ENCODE data around the gene C1QA.

C1QA gene

GRCh38 chr1:22601610-22602009 is 34.8 kb upstream of the C1QA start:
- Histone ChIP-seq H3K9ac (ENCODE audit: low read depth, low read length) (no peak overlapping the region), H3K36me3 (ENCODE audit: insufficient read depth, low read length) (no peaks in the 10 kb centered on the region)

GRCh38 chr1:22602060-22602740 is 34.2 kb upstream of the C1QA start:
- Histone ChIP-seq H3K4me1 (ENCODE audit: insufficient read depth, low read length) (no peaks in the 10 kb centered on the region), H3K9ac (ENCODE audit: low read depth, low read length) (no peak overlapping the region), H3K36me3 (ENCODE audit: insufficient read depth, low read length) (no peaks in the 10 kb centered on the region), H3K9me3 (ENCODE audit: control insufficient read depth, insufficient read depth, low read length) (no peaks in the 10 kb centered on the region)

More at GRCh38 chr1:22601610-22602009, 34.8 kb upstream of the C1QA start:
- Histone ChIP-seq H3K4me1 (ENCODE audit: insufficient read depth, low read length) (no peaks in the 10 kb centered on the region), H3K9me3 (ENCODE audit: control insufficient read depth, insufficient read depth, low read length) (no peaks in the 10 kb centered on the region)

GRCh38 chr1:22606161-22606560 is 30.3 kb upstream of the C1QA start:
- Histone ChIP-seq H3K4me1 (ENCODE audit: insufficient read depth, low read length) (no peaks in the 10 kb centered on the region), H3K9me3 (ENCODE audit: control insufficient read depth, insufficient read depth, low read length) (no peaks in the 10 kb centered on the region), H3K36me3 (ENCODE audit: insufficient read depth, low read length) (no peaks in the 10 kb centered on the region)

GRCh38 chr1:22607154-22607553 is 29.3 kb upstream of the C1QA start:
- no peaks in the 10 kb centered on the region for H3K36me3 ChIP-seq (ENCODE audit: insufficient read depth, low read length)
- no peak overlapping the region for H3K9ac ChIP-seq (ENCODE audit: low read depth, low read length)
- H3K9me3 ChIP-seq (ENCODE audit: control insufficient read depth, insufficient read depth, low read length), result no peaks in the 10 kb centered on the region
- H3K4me1 ChIP-seq (ENCODE audit: insufficient read depth, low read length), result no peaks in the 10 kb centered on the region

More at GRCh38 chr1:22606161-22606560, 30.3 kb upstream of the C1QA start:
- H3K9ac ChIP-seq (ENCODE audit: low read depth, low read length), result no peak overlapping the region

- Histone ChIP-seq H3K36me3 (ENCODE audit: insufficient read depth, low read length) (no peaks in the 10 kb centered on the region), H3K9me3 (ENCODE audit: control insufficient read depth, insufficient read depth, low read length) (no peaks in the 10 kb centered on the region), H3K9ac (ENCODE audit: low read depth, low read length) (no peak overlapping the region), H3K4me1 (ENCODE audit: insufficient read depth, low read length) (0 out of 2 replicates have a peak, but pooled peaks cover 3% of the 10 kb centered on the region)
Observed at GRCh38 chr1:22608361-22608760, 28.1 kb upstream of the C1QA start.

- H3K9ac ChIP-seq (ENCODE audit: low read depth, low read length), result no peak overlapping the region
- H3K36me3 ChIP-seq (ENCODE audit: insufficient read depth, low read length), result no peaks in the 10 kb centered on the region
- no peaks in the 10 kb centered on the region for H3K9me3 ChIP-seq (ENCODE audit: control insufficient read depth, insufficient read depth, low read length)
- H3K4me1 ChIP-seq (ENCODE audit: insufficient read depth, low read length), result 0 out of 2 replicates have a peak, but pooled peaks cover 3% of the 10 kb centered on the region
Observed at GRCh38 chr1:22609291-22609690, 27.1 kb upstream of the C1QA start.

- H3K9ac ChIP-seq (ENCODE audit: low read depth, low read length), result no peak overlapping the region
- H3K4me1 ChIP-seq (ENCODE audit: insufficient read depth, low read length), result 0 out of 2 replicates have a peak, but pooled peaks cover 3% of the 10 kb centered on the region
- no peaks in the 10 kb centered on the region for H3K36me3 ChIP-seq (ENCODE audit: insufficient read depth, low read length)
Observed at GRCh38 chr1:22611530-22611947, 24.9 kb upstream of the C1QA start.

GRCh38 chr1:22612671-22613571 is 23.5 kb upstream of the C1QA start:
- Histone ChIP-seq H3K9me3 (ENCODE audit: control insufficient read depth, insufficient read depth, low read length) (no peaks in the 10 kb centered on the region), H3K9ac (ENCODE audit: low read depth, low read length) (no peak overlapping the region), H3K4me1 (ENCODE audit: insufficient read depth, low read length) (0 out of 2 replicates have a peak, but pooled peaks cover 3% of the 10 kb centered on the region), H3K36me3 (ENCODE audit: insufficient read depth, low read length) (no peaks in the 10 kb centered on the region)

More at GRCh38 chr1:22611530-22611947, 24.9 kb upstream of the C1QA start:
- H3K9me3 ChIP-seq (ENCODE audit: control insufficient read depth, insufficient read depth, low read length), result no peaks in the 10 kb centered on the region

GRCh38 chr1:22613572-22613918 is 22.9 kb upstream of the C1QA start:
- H3K36me3 ChIP-seq (ENCODE audit: insufficient read depth, low read length), result no peaks in the 10 kb centered on the region
- H3K4me1 ChIP-seq (ENCODE audit: insufficient read depth, low read length), result 0 out of 2 replicates have a peak, but pooled peaks cover 3% of the 10 kb centered on the region
- no peak overlapping the region for H3K9ac ChIP-seq (ENCODE audit: low read depth, low read length)
- no peaks in the 10 kb centered on the region for H3K9me3 ChIP-seq (ENCODE audit: control insufficient read depth, insufficient read depth, low read length)

- no peak overlapping the region for H3K9ac ChIP-seq (ENCODE audit: low read depth, low read length)
- no peaks in the 10 kb centered on the region for H3K9me3 ChIP-seq (ENCODE audit: control insufficient read depth, insufficient read depth, low read length)
- H3K36me3 ChIP-seq (ENCODE audit: insufficient read depth, low read length), result no peaks in the 10 kb centered on the region
- H3K4me1 ChIP-seq (ENCODE audit: insufficient read depth, low read length), result 0 out of 2 replicates have a peak, but pooled peaks cover 3% of the 10 kb centered on the region
Observed at GRCh38 chr1:22613951-22614350, 22.5 kb upstream of the C1QA start.

- H3K9me3 ChIP-seq (ENCODE audit: control insufficient read depth, insufficient read depth, low read length), result no peaks in the 10 kb centered on the region
- no peaks in the 10 kb centered on the region for H3K36me3 ChIP-seq (ENCODE audit: insufficient read depth, low read length)
- H3K4me1 ChIP-seq (ENCODE audit: insufficient read depth, low read length), result 0 out of 2 replicates have a peak, but pooled peaks cover 3% of the 10 kb centered on the region
- H3K9ac ChIP-seq (ENCODE audit: low read depth, low read length), result no peak overlapping the region
Observed at GRCh38 chr1:22615886-22616285, 20.5 kb upstream of the C1QA start.

GRCh38 chr1:22616571-22616970 is 19.9 kb upstream of the C1QA start:
- Histone ChIP-seq H3K9ac (ENCODE audit: low read depth, low read length) (no peak overlapping the region), H3K36me3 (ENCODE audit: insufficient read depth, low read length) (no peaks in the 10 kb centered on the region), H3K9me3 (ENCODE audit: control insufficient read depth, insufficient read depth, low read length) (no peaks in the 10 kb centered on the region), H3K4me1 (ENCODE audit: insufficient read depth, low read length) (0 out of 2 replicates have a peak, but pooled peaks cover 3% of the 10 kb centered on the region)

GRCh38 chr1:22618056-22618455 is 18.4 kb upstream of the C1QA start:
- H3K9me3 ChIP-seq (ENCODE audit: control insufficient read depth, insufficient read depth, low read length), result no peaks in the 10 kb centered on the region
- H3K9ac ChIP-seq (ENCODE audit: low read depth, low read length), result no peak overlapping the region
- no peaks in the 10 kb centered on the region for H3K36me3 ChIP-seq (ENCODE audit: insufficient read depth, low read length)
- H3K4me1 ChIP-seq (ENCODE audit: insufficient read depth, low read length), result no peaks in the 10 kb centered on the region

- no peaks in the 10 kb centered on the region for H3K36me3 ChIP-seq (ENCODE audit: insufficient read depth, low read length)
- H3K4me1 ChIP-seq (ENCODE audit: insufficient read depth, low read length), result no peaks in the 10 kb centered on the region
- H3K9me3 ChIP-seq (ENCODE audit: control insufficient read depth, insufficient read depth, low read length), result no peaks in the 10 kb centered on the region
- H3K9ac ChIP-seq (ENCODE audit: low read depth, low read length), result no peak overlapping the region
Observed at GRCh38 chr1:22619252-22619651, 17.2 kb upstream of the C1QA start.

Data from ES-I3 (cell line).